ENCODE data around the gene LMAN2. TPM values are rescaled to one million over a fixed set of nuclear protein-coding genes. Genes with fewer than 3 reads are reported as not detected.

Gene LMAN2
- total and polyA plus RNA-seq, 3 donors from 2014 or later, result 254 to 355 (median 355) TPM

- Histone ChIP-seq H3K27ac (no peak overlapping the region), H3K27me3 (no peaks in the 10 kb centered on the region), H3K4me1 (peaks cover 18% of the 10 kb centered on the region), H3K4me3 (no peak overlapping the region), H3K36me3 (ENCODE audit: low read depth, missing control alignments) (no peaks in the 10 kb centered on the region), H3K9me3 (no peaks in the 10 kb centered on the region)
- peak; percentile 84 for DNase-seq
- TF ChIP-seq POLR2A (IDR thresholded peaks at IDR 0.05) (no peak), CTCF (IDR thresholded peaks at IDR 0.05) (peak in 1 of 3 experiments; percentile 47)
- intact Hi-C loops (cut with DNase I; ENCODE audit: low total_unique reads), result no loop called here
- 36 to 55% methylated on average over 3 to 12 of the region's 42 CpGs for WGBS, 2 donors
Measured at GRCh38 chr5:177370488-177371119, 19.1 kb upstream of the LMAN2 start.

GRCh38 chr5:177369645-177370440 is 18.4 kb upstream of the LMAN2 start:
- no peak overlapping the region for H3K27ac ChIP-seq
- H3K4me3 ChIP-seq, result no peak overlapping the region
- H3K27me3 ChIP-seq, result no peaks in the 10 kb centered on the region
- H3K36me3 ChIP-seq (ENCODE audit: low read depth, missing control alignments), result no peaks in the 10 kb centered on the region
- peaks cover 18% of the 10 kb centered on the region for H3K4me1 ChIP-seq
- intact Hi-C loops (cut with DNase I; ENCODE audit: low total_unique reads), result no loop called here
- H3K9me3 ChIP-seq, result no peaks in the 10 kb centered on the region
- no peak for DNase-seq
- WGBS, 2 donors, result 65 to 69% methylated on average over 11 of the region's 11 CpGs
- TF ChIP-seq POLR2A (IDR thresholded peaks at IDR 0.05) (no peak), CTCF (IDR thresholded peaks at IDR 0.05) (no peak)

GRCh38 chr5:177368869-177369644 is 17.6 kb upstream of the LMAN2 start:
- no peaks in the 10 kb centered on the region for H3K36me3 ChIP-seq (ENCODE audit: low read depth, missing control alignments)
- H3K4me3 ChIP-seq, result no peak overlapping the region
- TF ChIP-seq CTCF (IDR thresholded peaks at IDR 0.05) (peak; percentile 27 to 55 (median 46)), POLR2A (IDR thresholded peaks at IDR 0.05) (no peak)
- H3K27ac ChIP-seq, result no peak overlapping the region
- 67 to 79% methylated on average over 4 to 5 of the region's 5 CpGs for WGBS, 2 donors
- peaks cover 18% of the 10 kb centered on the region for H3K4me1 ChIP-seq
- DNase-seq, result no peak
- intact Hi-C loops (cut with DNase I; ENCODE audit: low total_unique reads), result no loop called here
- H3K9me3 ChIP-seq, result no peaks in the 10 kb centered on the region
- H3K27me3 ChIP-seq, result no peaks in the 10 kb centered on the region

- WGBS, 2 donors, result 71 to 72% methylated on average over 15 to 29 of the region's 29 CpGs
- no peak for DNase-seq
- intact Hi-C loops (cut with DNase I; ENCODE audit: low total_unique reads), result no loop called here
- Histone ChIP-seq H3K4me1 (peaks cover 22% of the 10 kb centered on the region), H3K9me3 (no peaks in the 10 kb centered on the region), H3K27ac (no peak overlapping the region), H3K27me3 (no peaks in the 10 kb centered on the region), H3K4me3 (no peak overlapping the region), H3K36me3 (ENCODE audit: low read depth, missing control alignments) (no peaks in the 10 kb centered on the region)
- TF ChIP-seq CTCF (IDR thresholded peaks at IDR 0.05) (no peak), POLR2A (IDR thresholded peaks at IDR 0.05) (no peak)
Measured at GRCh38 chr5:177367981-177368868, 16.8 kb upstream of the LMAN2 start.
